Ovary (tissue), 9 donors: Measurements from ENCODE around the gene MDC1. TPM values are rescaled to one million over a fixed set of nuclear protein-coding genes. Genes with fewer than 3 reads are reported as not detected.
A peak's percentile ranks its signal among the peaks of the same experiment; 100 is the strongest.

Source experiments
- DNase-seq, 5 donors: peaks; one replicate each; pipeline ENCODE4 v3.0.0-alpha.2; 2019 to 2020
- H3K27ac ChIP-seq, 2 donors: fragments of 200-600 bp; one replicate each; pipeline versions ENCODE4 v1.5.1 to v1.8.0; 2019 to 2022
- H3K27me3 ChIP-seq: fragments of 200-600 bp; one replicate; pipeline ENCODE4 v1.8.0; 2022
- H3K36me3 ChIP-seq: fragments of 200-600 bp; sonication (generic); one replicate; pipeline ENCODE4 v1.5.1; 2019
- H3K4me1 ChIP-seq: one replicate; pipeline ENCODE4 v1.8.1; 2013; ENCODE audit warnings: mild to moderate bottlenecking, moderate library complexity; ENCODE audit not compliant: insufficient read depth
- H3K4me3 ChIP-seq: fragments of 200-600 bp; sonication (generic); one replicate; pipeline ENCODE4 v1.5.1; 2017
- H3K9me3 ChIP-seq, 2 donors: fragments of 200-600 bp in 1 of 2; sonication (generic) in 1 of 2; one replicate each; pipeline versions ENCODE4 v1.5.1 to v1.8.1; 2013 to 2019; ENCODE audit warnings: mild to moderate bottlenecking in 1 of 2, moderate library complexity in 1 of 2
- CTCF ChIP-seq, 3 donors: fragments of 450-650 bp in 2 of 3; fragments of 200-600 bp in 1 of 3; IDR thresholded peaks; one replicate each; pipeline versions ENCODE4 v1.5.1 to v1.8.0; 2016 to 2022; ENCODE audit warnings: antibody characterized with exemption in 3 of 3, mild to moderate bottlenecking in 1 of 3
- EP300 ChIP-seq: sonication (generic); formaldehyde crosslinking; IDR thresholded peaks from one replicate; pipeline ENCODE4 v1.6.1; 2017; ENCODE audit warnings: antibody characterized with exemption
- POLR2A ChIP-seq: fragments of 450-650 bp; IDR thresholded peaks from one replicate; pipeline ENCODE4 v1.6.1; 2017; ENCODE audit warnings: antibody characterized with exemption, mild to moderate bottlenecking, moderate library complexity
- WGBS, 3 donors: extraction: QIAGEN DNeasy Blood & Tissue Kit in 1 of 3; methylation state at CpG; one replicate each; pipeline versions ENCODE4 v1.1.5 to v1.1.7; 2013 to 2017; 5-methylcytosine and 5-hydroxymethylcytosine counted together
- intact Hi-C, 4 donors: fragments of 100-400 bp; cut with DNase I; formaldehyde crosslinking; loops; one replicate each; pipeline versions ENCODE4 v1.11.0 to v1.15.1; 2022 to 2023
- polyA plus RNA-seq, 2 donors: library from polyadenylated mRNA; stranded (reverse); fragments of 200-250 nt in 1 of 2; fragments of 350-450 nt in 1 of 2; fragmentation: Illumina TruSeq in 1 of 2; extraction: RNeasy Lipid Tissue Mini Kit (QIAGEN cat#74804) in 1 of 2; gene quantifications; one replicate each; pipeline ENCODE4 v1.2.3, GENCODE V29; 2013 to 2014
- total RNA-seq, 7 donors: library from RNA; depleted of rRNA in 2 of 7; stranded (reverse); fragments of >200 nt in 2 of 7; fragmentation: NEBNext Ultra II Directional in 3 of 7; extraction: Animal tissue kit (Norgen Biotek cat#: 25700) in 3 of 7; gene quantifications; one replicate each; pipeline versions ENCODE4 v1.1.0 to v1.2.4, GENCODE V29; 2016 to 2023
- donor health status: DM: no; HTN: no; CAD: no; lungs with moderate emphysema.
- donor health status: DM: no; HTN: no; CAD: no.
- donor health status: Bipolar disorder and iron deficiency.
- donor health status: DM: yes; HTN: yes; CAD: no.
- donor health status: DM: no; HTN: no; CAD: no.
- donor health status: DM: yes; HTN: yes; CAD: no.

Gene MDC1
- total and polyA plus RNA-seq, 9 donors = 13.1 to 62.5 (median 39.2) TPM

GRCh38 chr6:30682143-30683117, 34.7 kb downstream of the MDC1 start:
- 14 to 17% (median 16%) methylated on average over 10 to 11 of the region's 11 CpGs for WGBS, 3 donors
- Histone ChIP-seq H3K4me1 (peaks cover 15% of the 10 kb centered on the region), H3K27me3 (no peaks in the 10 kb centered on the region), H3K36me3 (no peaks in the 10 kb centered on the region), H3K27ac (peak overlapping the region; percentile 95 to 96), H3K4me3 (peak overlapping the region; percentile 54), H3K9me3 (no peaks in the 10 kb centered on the region)
- intact Hi-C loops = loop anchor here in 2 of 4 donors (10.0 kb wide), 1 partner anchor 202 kb away; the partner anchor contains the start of gene DDR1 (in 2 of the 2)
- TF ChIP-seq CTCF (IDR thresholded peaks at IDR 0.05) (no peak), POLR2A (no peak), EP300 (no peak)
- DNase-seq = peak; percentile 68 to 81 (median 74)

- intact Hi-C loops = loop anchor here in 2 of 4 donors (2.0 to 10.0 kb wide), 2 partner anchors 41 to 203 kb away; partner anchors contain the start of gene DDR1 (in 2 of the 2)
- 24 to 32% (median 26%) methylated on average over 4 of the region's 4 CpGs for WGBS, 3 donors
- Histone ChIP-seq H3K4me3 (peak overlapping the region; percentile 54), H3K27me3 (no peaks in the 10 kb centered on the region), H3K9me3 (no peaks in the 10 kb centered on the region), H3K36me3 (no peaks in the 10 kb centered on the region), H3K27ac (peak overlapping the region in 1 of 2 donors; percentile 95), H3K4me1 (peaks cover 15% of the 10 kb centered on the region)
- no peak for DNase-seq
- TF ChIP-seq POLR2A (no peak), EP300 (no peak), CTCF (IDR thresholded peaks at IDR 0.05) (no peak)
Observed at GRCh38 chr6:30681766-30682142, 35.3 kb downstream of the MDC1 start.

- intact Hi-C loops = loop anchor here (1.0 to 10.0 kb wide), 8 partner anchors 42 to 395 kb away; partner anchors contain the start of gene DDR1 (in 2 of the 4)
- H3K27ac ChIP-seq = peak overlapping the region in 1 of 2 donors; percentile 38
- TF ChIP-seq POLR2A = no peak
- no peak for TF ChIP-seq EP300
- TF ChIP-seq CTCF (IDR thresholded peaks at IDR 0.05) = no peak
- no peaks in the 10 kb centered on the region for H3K27me3 ChIP-seq
- DNase-seq = no peak
- no peaks in the 10 kb centered on the region for H3K9me3 ChIP-seq
- WGBS, 3 donors = 58 to 67% (median 66%) methylated on average over 7 of the region's 7 CpGs
- H3K36me3 ChIP-seq = no peaks in the 10 kb centered on the region
- H3K4me1 ChIP-seq = peaks cover 12% of the 10 kb centered on the region
- H3K4me3 ChIP-seq = no peak overlapping the region
Observed at GRCh38 chr6:30679765-30680535, 37.1 kb downstream of the MDC1 start.
